Loucy (cell line): ENCODE results near the gene ERMAP.

Experiments used
- EZH2phosphoT487 ChIP-seq: fragments of 200-600 bp; IDR thresholded peaks from 2 replicates; pipeline ENCODE4 v1.6.1; 2018; ENCODE audit warnings: antibody characterized with exemption, mild to moderate bottlenecking, moderate library complexity, borderline replicate concordance
- TF ChIP-seq, protein P1 (sequence below): fragments of 200-600 bp; sonication (generic); conservative IDR thresholded peaks from 2 replicates; pipeline ENCODE4 v1.5.1; 2014; ENCODE audit warnings: mild to moderate bottlenecking, antibody characterized with exemption, low read length

DNA sequence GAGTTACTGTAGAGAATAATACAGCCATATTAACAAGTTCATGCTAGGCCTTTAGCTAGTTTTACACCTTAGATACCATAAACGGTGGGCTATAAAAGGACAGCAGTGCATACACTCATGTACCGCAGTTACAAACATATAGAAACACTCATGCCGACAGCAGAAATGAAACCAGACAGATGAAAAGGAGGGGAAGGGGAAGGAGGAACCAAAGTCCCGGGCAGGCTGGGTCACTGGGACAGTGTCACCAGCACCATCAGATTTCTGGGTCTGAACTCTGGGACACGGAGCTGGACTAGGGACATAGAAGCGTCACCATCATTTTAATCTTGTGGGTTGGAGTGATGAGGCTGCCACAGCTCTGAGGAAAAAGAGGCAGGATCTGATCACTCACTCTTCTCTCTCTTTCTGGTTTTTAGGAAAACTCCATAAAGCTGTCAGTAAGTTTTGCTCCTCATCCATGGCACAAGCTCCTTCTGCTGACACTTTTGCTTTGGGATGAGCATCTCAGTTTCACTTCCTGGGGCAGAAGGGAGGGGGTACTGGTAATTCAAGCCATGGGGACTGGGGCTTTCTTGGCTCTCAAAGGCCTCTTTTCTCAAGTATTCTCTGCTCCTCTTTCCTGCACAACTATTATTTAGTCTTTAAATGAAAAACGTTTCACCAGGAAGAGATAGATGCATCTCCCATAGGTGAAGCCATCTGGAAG is 21.7 kb downstream of the ERMAP start:
- TF ChIP-seq, protein P1, sequence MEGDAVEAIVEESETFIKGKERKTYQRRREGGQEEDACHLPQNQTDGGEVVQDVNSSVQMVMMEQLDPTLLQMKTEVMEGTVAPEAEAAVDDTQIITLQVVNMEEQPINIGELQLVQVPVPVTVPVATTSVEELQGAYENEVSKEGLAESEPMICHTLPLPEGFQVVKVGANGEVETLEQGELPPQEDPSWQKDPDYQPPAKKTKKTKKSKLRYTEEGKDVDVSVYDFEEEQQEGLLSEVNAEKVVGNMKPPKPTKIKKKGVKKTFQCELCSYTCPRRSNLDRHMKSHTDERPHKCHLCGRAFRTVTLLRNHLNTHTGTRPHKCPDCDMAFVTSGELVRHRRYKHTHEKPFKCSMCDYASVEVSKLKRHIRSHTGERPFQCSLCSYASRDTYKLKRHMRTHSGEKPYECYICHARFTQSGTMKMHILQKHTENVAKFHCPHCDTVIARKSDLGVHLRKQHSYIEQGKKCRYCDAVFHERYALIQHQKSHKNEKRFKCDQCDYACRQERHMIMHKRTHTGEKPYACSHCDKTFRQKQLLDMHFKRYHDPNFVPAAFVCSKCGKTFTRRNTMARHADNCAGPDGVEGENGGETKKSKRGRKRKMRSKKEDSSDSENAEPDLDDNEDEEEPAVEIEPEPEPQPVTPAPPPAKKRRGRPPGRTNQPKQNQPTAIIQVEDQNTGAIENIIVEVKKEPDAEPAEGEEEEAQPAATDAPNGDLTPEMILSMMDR, result no peak
- TF ChIP-seq EZH2phosphoT487, result no peak
